Inflammatory macrophage treated with lipopolysaccharide for 4 hours (primary cell): ENCODE results near the gene JAKMIP3.

Experiments
- DNase-seq: peaks from one replicate; pipeline ENCODE4 v3.0.0-alpha.2; 2020

JAKMIP3 gene

GRCh38 chr10:132100556-132101349, 35.0 kb downstream of the JAKMIP3 start:
- DNase-seq: no peak

- no peak for DNase-seq
Measured at GRCh38 chr10:132101529-132101928, 35.8 kb downstream of the JAKMIP3 start.

GRCh38 chr10:132102071-132102716, 36.4 kb downstream of the JAKMIP3 start:
- no peak for DNase-seq

- no peak for DNase-seq
Measured at GRCh38 chr10:132102717-132103110, 37.0 kb downstream of the JAKMIP3 start.

- DNase-seq: no peak
Measured at GRCh38 chr10:132103116-132103910, 37.6 kb downstream of the JAKMIP3 start.

GRCh38 chr10:132104062-132104461, 38.3 kb downstream of the JAKMIP3 start:
- DNase-seq: no peak

- no peak for DNase-seq
Measured at GRCh38 chr10:132104471-132105301, 38.9 kb downstream of the JAKMIP3 start.

GRCh38 chr10:132105302-132105995, 39.7 kb downstream of the JAKMIP3 start:
- no peak for DNase-seq

GRCh38 chr10:132106431-132106830, 40.7 kb downstream of the JAKMIP3 start:
- DNase-seq: no peak

- DNase-seq: no peak
Measured at GRCh38 chr10:132107186-132107948, 41.6 kb downstream of the JAKMIP3 start.

GRCh38 chr10:132107949-132108877, 42.5 kb downstream of the JAKMIP3 start:
- DNase-seq: no peak

- no peak for DNase-seq
Measured at GRCh38 chr10:132109341-132110110, 43.8 kb downstream of the JAKMIP3 start.

- no peak for DNase-seq
Measured at GRCh38 chr10:132110111-132110521, 44.4 kb downstream of the JAKMIP3 start.

GRCh38 chr10:132110713-132111112, 45.0 kb downstream of the JAKMIP3 start:
- no peak for DNase-seq

- no peak for DNase-seq
Measured at GRCh38 chr10:132111121-132111731, 45.5 kb downstream of the JAKMIP3 start.

GRCh38 chr10:132111871-132112341, 46.2 kb downstream of the JAKMIP3 start:
- DNase-seq: no peak

GRCh38 chr10:132112611-132113010, 46.9 kb downstream of the JAKMIP3 start:
- no peak for DNase-seq

- DNase-seq: no peak
Measured at GRCh38 chr10:132113206-132113605, 47.5 kb downstream of the JAKMIP3 start.
